Natural killer cell (primary cell): Measurements from ENCODE around the gene GABRB1. TPM values are rescaled to one million over a fixed set of nuclear protein-coding genes. Genes with fewer than 3 reads are reported as not detected.

Experiments used
- ATAC-seq, 3 donors: fragments of 150-1000 bp in 2 of 3; fragments of 200-7000 bp in 1 of 3; cut with Tn5 transposase; 1 replicate in 1 of 3; 2 replicates in 2 of 3; pipeline ENCODE4 v1.10.0; 2021; ENCODE audit warnings: mild to moderate bottlenecking in 2 of 3, moderate library complexity in 2 of 3
- DNase-seq, 2 donors: peaks; one replicate each; pipeline versions ENCODE4 v3.0.0 to v3.0.0-alpha.2; 2013 to 2021; ENCODE audit warnings: mixed read lengths in 1 of 2
- H3K27ac ChIP-seq: one replicate; pipeline ENCODE4 v1.5.1; 2013; ENCODE audit warnings: mild to moderate bottlenecking, low read length
- H3K27me3 ChIP-seq: one replicate; pipeline ENCODE4 v1.6.1; 2013; ENCODE audit warnings: low read length; ENCODE audit not compliant: control insufficient read depth, insufficient read depth
- H3K36me3 ChIP-seq: one replicate; pipeline ENCODE4 v1.6.1; 2013; ENCODE audit warnings: low read length; ENCODE audit not compliant: control insufficient read depth, insufficient read depth
- H3K4me1 ChIP-seq: one replicate; pipeline ENCODE4 v1.6.1; 2013; ENCODE audit warnings: low read length; ENCODE audit not compliant: control insufficient read depth, insufficient read depth
- H3K4me3 ChIP-seq: one replicate; pipeline ENCODE4 v1.5.1; 2013; ENCODE audit warnings: low read length
- H3K9me3 ChIP-seq: one replicate; pipeline ENCODE4 v1.6.1; 2013; ENCODE audit warnings: low read length; ENCODE audit not compliant: control insufficient read depth, insufficient read depth
- H3K27ac Mint-ChIP-seq, 2 donors: one replicate each; pipeline ENCODE4 v1.8.0; 2022; ENCODE audit warnings: mild to moderate bottlenecking in 2 of 2, mixed read lengths in 2 of 2, moderate library complexity in 1 of 2
- H3K27me3 Mint-ChIP-seq, 2 donors: one replicate each; pipeline ENCODE4 v1.8.0; 2022; ENCODE audit warnings: low read depth in 2 of 2, mixed read lengths in 2 of 2
- H3K36me3 Mint-ChIP-seq: one replicate; pipeline ENCODE4 v1.8.0; 2022; ENCODE audit warnings: mixed read lengths
- H3K4me1 Mint-ChIP-seq, 2 donors: one replicate each; pipeline ENCODE4 v1.8.0; 2022; ENCODE audit warnings: mixed read lengths in 2 of 2
- H3K4me3 Mint-ChIP-seq: one replicate; pipeline ENCODE4 v1.8.0; 2022; ENCODE audit warnings: mild to moderate bottlenecking, moderate library complexity, mixed read lengths
- H3K9me3 Mint-ChIP-seq, 2 donors: one replicate each; pipeline ENCODE4 v1.8.0; 2022; ENCODE audit warnings: mixed read lengths in 2 of 2
- WGBS: methylation state at CpG from one replicate; pipeline ENCODE4 v1.1.7; 2013; ENCODE audit warnings: missing lambda C conversion rate; ENCODE audit not compliant: insufficient coverage; 5-methylcytosine and 5-hydroxymethylcytosine counted together
- intact Hi-C: fragments of 100-400 bp; cut with micrococcal nuclease; formaldehyde crosslinking; loops from one replicate; pipeline ENCODE4 v1.14.2; 2022
- total RNA-seq, 4 donors: library from RNA; stranded (reverse); fragments of 120-200 nt in 1 of 4; gene quantifications; one replicate each; pipeline versions ENCODE4 v1.2.3 to v1.2.4, GENCODE V29; 2013 to 2022
- TF ChIP-seq, protein P1 (sequence below): fragments of 200-600 bp; IDR thresholded peaks from one replicate; pipeline ENCODE4 v1.8.0; 2022; ENCODE audit warnings: antibody characterized with exemption

Gene GABRB1
- total RNA-seq, 3 donors from 2014 or later (not counting 1 experiment from before 2014, with no cell fraction given) = not detected

DNA sequence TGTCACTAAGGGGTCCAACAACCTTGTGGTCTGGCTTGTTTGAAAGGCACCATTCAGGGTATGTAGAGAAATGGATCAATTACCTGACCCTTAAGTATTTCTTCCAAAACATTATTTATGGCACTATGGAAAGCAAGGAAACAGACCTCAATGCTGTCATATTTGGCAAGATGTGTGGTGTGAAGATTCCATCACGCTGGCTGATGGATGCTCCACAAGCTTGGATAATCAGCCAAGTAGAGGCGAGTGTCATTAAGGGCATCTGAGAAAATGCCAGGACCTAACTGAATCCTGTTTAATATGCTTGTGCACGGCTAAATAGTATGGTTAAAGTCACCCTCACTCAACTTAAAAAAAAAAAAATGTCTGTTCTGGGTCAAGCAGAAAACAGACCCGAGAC lies 311.4 kb downstream of the GABRB1 start:
- Mint-ChIP-seq H3K36me3 (no peaks in the 10 kb centered on the region), H3K4me1 (no peaks in the 10 kb centered on the region), H3K9me3 (no peaks in the 10 kb centered on the region), H3K27ac (no peak overlapping the region), H3K27me3 (peaks cover 11 to 24% of the 10 kb centered on the region in 2 donors), H3K4me3 (no peak overlapping the region)
- 80% methylated on average over 3 of the region's 4 CpGs for WGBS
- no peak for DNase-seq
- no peaks in the 10 kb centered on the region for H3K9me3 ChIP-seq
- no peak overlapping the region for H3K4me3 ChIP-seq
- H3K36me3 ChIP-seq = no peaks in the 10 kb centered on the region
- TF ChIP-seq, protein P1, sequence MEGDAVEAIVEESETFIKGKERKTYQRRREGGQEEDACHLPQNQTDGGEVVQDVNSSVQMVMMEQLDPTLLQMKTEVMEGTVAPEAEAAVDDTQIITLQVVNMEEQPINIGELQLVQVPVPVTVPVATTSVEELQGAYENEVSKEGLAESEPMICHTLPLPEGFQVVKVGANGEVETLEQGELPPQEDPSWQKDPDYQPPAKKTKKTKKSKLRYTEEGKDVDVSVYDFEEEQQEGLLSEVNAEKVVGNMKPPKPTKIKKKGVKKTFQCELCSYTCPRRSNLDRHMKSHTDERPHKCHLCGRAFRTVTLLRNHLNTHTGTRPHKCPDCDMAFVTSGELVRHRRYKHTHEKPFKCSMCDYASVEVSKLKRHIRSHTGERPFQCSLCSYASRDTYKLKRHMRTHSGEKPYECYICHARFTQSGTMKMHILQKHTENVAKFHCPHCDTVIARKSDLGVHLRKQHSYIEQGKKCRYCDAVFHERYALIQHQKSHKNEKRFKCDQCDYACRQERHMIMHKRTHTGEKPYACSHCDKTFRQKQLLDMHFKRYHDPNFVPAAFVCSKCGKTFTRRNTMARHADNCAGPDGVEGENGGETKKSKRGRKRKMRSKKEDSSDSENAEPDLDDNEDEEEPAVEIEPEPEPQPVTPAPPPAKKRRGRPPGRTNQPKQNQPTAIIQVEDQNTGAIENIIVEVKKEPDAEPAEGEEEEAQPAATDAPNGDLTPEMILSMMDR = no peak
- no peaks in the 10 kb centered on the region for H3K4me1 ChIP-seq
- H3K27me3 ChIP-seq = no peaks in the 10 kb centered on the region
- no peak for ATAC-seq
- intact Hi-C loops = no loop called here
- no peak overlapping the region for H3K27ac ChIP-seq

DNA sequence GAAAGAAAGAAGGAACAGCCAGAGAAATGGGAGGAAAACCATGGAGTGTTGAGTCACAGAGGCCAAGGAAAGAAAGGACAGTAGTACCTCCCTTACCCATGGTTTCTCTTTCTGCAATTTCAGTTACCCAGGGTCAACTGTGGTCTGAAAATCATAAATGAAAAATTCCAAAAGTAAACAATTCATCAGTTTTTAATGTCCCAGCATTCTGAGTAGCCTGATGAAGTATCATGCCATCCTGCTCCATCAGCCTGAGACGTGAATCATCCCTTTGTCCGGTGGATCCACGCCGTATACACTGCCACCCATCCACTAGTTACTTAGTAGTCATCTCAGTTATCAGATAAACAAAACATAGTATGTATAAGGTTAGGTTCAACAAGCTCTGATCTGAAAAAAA lies 318.0 kb downstream of the GABRB1 start:
- H3K9me3 ChIP-seq = no peaks in the 10 kb centered on the region
- no peaks in the 10 kb centered on the region for H3K4me1 Mint-ChIP-seq
- H3K4me3 ChIP-seq = no peak overlapping the region
- DNase-seq = no peak
- no peaks in the 10 kb centered on the region for H3K9me3 Mint-ChIP-seq
- no peak overlapping the region for H3K4me3 Mint-ChIP-seq
- TF ChIP-seq, protein P1 = no peak
- no peak overlapping the region for H3K27ac ChIP-seq
- no peaks in the 10 kb centered on the region for H3K36me3 Mint-ChIP-seq
- no peaks in the 10 kb centered on the region for H3K4me1 ChIP-seq
- intact Hi-C loops = no loop called here
- H3K36me3 ChIP-seq = no peaks in the 10 kb centered on the region
- WGBS = 88% methylated on average over 4 of the region's 4 CpGs
- H3K27ac Mint-ChIP-seq = no peak overlapping the region
- no peak for ATAC-seq
- peaks cover 14 to 23% of the 10 kb centered on the region in 2 donors for H3K27me3 Mint-ChIP-seq
- H3K27me3 ChIP-seq = no peaks in the 10 kb centered on the region

GRCh38 chr4:47355568-47355967 lies 324.2 kb downstream of the GABRB1 start:
- DNase-seq (no peak), ATAC-seq (no peak)
- no peaks in the 10 kb centered on the region for H3K36me3 ChIP-seq
- H3K9me3 Mint-ChIP-seq = no peaks in the 10 kb centered on the region
- no peaks in the 10 kb centered on the region for H3K9me3 ChIP-seq
- TF ChIP-seq, protein P1 = no peak
- H3K36me3 Mint-ChIP-seq = no peaks in the 10 kb centered on the region
- intact Hi-C loops = no loop called here
- no peaks in the 10 kb centered on the region for H3K27me3 ChIP-seq
- no peak overlapping the region for H3K27ac Mint-ChIP-seq
- no peak overlapping the region for H3K4me3 Mint-ChIP-seq
- WGBS = 80% methylated on average over 1 of the region's 1 CpG
- H3K4me1 ChIP-seq = no peaks in the 10 kb centered on the region
- H3K27ac ChIP-seq = no peak overlapping the region
- peaks cover 0 to 6% of the 10 kb centered on the region in 2 donors for H3K27me3 Mint-ChIP-seq
- no peaks in the 10 kb centered on the region for H3K4me1 Mint-ChIP-seq
- no peak overlapping the region for H3K4me3 ChIP-seq

GRCh38 chr4:47359891-47360290 lies 328.5 kb downstream of the GABRB1 start:
- intact Hi-C loops = no loop called here
- Histone ChIP-seq H3K27me3 (no peaks in the 10 kb centered on the region), H3K36me3 (no peaks in the 10 kb centered on the region), H3K4me1 (no peaks in the 10 kb centered on the region), H3K9me3 (no peaks in the 10 kb centered on the region), H3K27ac (no peak overlapping the region), H3K4me3 (no peak overlapping the region)
- no peak for ATAC-seq
- Mint-ChIP-seq H3K27ac (no peak overlapping the region), H3K4me1 (no peaks in the 10 kb centered on the region), H3K4me3 (no peak overlapping the region), H3K36me3 (no peaks in the 10 kb centered on the region), H3K9me3 (no peaks in the 10 kb centered on the region), H3K27me3 (peaks cover 7 to 30% of the 10 kb centered on the region in 2 donors)
- DNase-seq = no peak
- TF ChIP-seq, protein P1 = no peak
- WGBS = 80% methylated on average over 4 of the region's 4 CpGs
